HG02623 (cell line): ENCODE data around the gene BCCIP.

ENCODE experiments used
- ATAC-seq: cut with Tn5 transposase; IDR thresholded peaks from one replicate; pipeline ENCODE4 v1.9.1; 2021; ENCODE audit warnings: moderate library complexity; ENCODE audit not compliant: unreplicated experiment

Gene BCCIP

GRCh38 chr10:125843603-125844329, 20.4 kb downstream of the BCCIP start:
- ATAC-seq, result no peak

- no peak for ATAC-seq
Measured at GRCh38 chr10:125844751-125845221, 21.4 kb downstream of the BCCIP start.

DNA sequence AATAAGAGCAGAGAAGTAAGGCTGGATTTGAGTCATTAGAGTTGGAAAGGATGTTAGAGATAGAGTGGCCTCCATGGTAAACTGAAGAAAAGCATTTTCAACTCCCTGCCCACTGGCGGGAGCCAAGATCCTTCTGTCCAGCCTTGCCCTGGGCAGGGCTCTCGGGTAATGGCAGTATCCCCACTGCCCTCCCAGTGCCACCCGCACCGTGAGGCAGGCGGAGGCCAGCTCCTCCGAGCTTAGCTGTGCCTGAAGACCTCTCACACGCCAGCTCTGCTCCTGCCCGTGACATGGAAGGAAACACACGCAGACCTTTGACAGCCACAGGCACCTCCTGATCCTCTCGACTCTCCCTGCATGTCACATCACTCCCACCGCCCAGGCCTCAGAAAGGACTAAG, 22.3 kb downstream of the BCCIP start:
- no peak for ATAC-seq

- no peak for ATAC-seq
Measured at GRCh38 chr10:125846894-125847293, 23.5 kb downstream of the BCCIP start.

DNA sequence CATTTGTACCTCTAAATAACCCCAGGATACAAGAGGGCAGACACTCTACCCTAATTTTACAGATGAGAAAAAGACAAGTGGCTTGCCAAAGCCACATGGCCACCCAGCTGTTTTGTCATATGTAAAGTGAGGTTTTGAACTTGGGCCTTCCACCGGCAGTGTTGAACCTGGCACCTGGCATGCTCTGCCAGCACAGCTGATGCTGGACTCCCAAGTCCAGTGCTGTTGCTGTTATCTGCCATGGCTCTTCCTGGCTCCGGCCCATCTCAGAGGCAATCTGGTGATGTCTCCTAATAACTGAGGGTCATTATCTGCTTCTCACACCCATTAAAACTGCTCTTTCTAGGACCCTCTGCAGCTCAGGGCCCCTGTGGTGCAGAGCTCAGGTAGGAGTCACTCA, 25.0 kb downstream of the BCCIP start:
- ATAC-seq, result no peak

DNA sequence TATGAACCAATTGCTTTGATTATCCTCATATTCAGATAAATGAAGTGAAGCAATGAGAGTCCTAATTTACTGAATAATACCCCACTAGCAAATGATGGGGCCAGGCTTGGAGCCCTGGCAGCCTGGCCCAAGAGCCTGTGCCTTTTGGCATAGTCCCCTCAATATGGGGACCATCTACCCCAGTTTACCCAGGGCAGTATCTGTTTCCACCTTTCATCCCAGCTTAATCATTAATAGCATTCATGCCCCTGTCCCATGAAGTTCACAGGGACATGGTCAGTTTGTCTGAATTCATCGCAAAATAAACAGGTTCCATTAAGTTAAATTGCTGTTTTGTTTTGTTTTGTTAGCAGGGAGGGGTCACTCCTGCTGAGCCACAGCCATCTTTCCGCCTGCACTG, 25.5 kb downstream of the BCCIP start:
- no peak for ATAC-seq

DNA sequence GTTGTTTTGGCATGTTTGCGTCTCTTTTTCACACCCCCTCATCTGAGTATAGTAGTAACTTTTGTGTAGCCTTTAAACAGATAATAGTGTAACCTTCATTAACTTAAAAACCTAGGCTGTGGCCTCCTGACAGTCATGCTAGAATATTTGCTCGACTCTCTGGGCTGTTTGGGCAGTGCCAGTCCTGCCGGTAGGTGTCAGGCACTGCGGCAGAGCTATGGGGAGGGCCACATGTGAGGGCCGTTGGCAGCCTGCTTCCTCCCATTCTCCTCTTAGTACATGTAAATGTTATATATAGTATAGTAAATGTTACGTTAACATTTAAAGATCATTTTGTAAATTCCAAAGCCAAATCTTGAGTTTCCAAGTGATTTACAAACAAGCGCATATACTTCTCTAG, 26.1 kb downstream of the BCCIP start:
- ATAC-seq, result no peak

DNA sequence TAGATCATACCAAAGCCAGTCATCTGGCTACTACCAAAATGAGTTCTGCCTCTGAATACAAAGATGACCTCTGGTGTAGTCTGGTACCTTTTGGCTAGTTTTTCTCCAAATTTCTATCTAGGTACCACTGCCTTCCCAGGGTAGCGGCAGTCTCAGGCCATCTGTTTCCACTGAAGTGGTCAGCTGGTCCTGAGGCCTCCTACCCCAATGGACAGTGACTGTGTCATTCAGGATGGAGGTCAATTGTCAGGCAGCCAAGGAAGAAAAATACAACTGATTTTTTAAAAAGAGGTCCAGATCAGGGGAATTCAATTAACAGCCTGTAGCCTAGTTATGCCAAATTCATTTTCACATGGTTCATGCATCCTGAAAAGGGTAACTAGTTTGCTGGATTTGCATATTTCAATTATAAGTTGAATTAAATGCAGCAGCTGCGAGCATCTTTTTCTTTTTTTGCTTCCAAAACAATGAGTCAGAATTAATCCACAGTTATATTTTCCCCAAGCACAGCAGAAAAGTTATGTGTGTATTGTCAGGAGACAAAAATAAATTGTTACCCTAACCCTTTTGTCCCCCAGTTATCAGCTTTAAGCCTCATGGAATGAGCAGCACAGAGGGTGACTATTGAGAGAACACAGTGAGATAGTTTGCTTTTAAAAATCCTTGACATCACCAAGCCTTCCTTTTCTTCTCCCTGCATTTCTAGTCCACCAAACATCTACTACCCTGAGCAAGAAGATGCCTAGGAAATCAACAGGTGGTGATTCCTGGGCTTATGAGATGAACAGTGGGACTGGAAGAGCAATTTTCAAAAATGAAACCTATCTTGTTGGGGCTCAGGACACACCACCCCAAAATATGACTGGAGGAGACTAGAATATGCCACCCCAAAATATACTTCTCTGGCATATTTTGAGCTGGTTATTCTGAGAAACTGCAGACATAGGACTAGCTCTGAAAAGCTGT, 27.7 kb downstream of the BCCIP start:
- no peak for ATAC-seq

GRCh38 chr10:125852487-125852886, 29.1 kb downstream of the BCCIP start:
- no peak for ATAC-seq

- no peak for ATAC-seq
Measured at GRCh38 chr10:125857185-125857760, 33.9 kb downstream of the BCCIP start.

DNA sequence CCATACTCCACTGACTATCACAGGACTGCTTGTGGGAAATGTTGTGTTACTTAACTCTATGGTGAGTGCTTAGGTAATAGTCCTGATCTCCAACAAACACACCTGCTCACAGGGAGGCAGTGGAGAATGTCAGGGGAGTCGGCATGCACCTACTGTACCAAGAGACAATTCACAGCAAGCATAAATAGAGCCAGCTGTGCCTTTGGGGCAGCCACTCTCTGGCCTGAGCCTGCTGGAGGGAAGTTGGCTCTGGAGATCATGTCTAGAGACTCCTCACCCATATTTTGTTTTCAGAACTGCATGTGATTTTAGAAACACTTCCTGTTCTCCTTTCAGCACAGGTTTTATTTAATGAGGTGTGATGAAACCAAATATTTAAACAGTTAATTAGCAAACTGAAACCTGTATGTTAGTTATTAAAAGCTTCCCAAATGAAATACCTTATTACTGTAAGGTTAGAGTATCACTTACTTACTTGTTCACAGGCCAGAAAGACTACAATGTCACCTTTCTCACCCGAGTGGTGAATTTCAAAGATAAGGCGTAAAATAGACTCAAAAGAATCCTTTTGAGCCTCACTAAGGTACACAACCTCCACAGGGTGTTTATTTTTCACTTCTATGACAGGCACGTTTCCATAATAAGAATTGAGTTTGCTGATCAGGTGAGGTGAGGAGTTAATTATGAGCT, 35.9 kb downstream of the BCCIP start:
- no peak for ATAC-seq

DNA sequence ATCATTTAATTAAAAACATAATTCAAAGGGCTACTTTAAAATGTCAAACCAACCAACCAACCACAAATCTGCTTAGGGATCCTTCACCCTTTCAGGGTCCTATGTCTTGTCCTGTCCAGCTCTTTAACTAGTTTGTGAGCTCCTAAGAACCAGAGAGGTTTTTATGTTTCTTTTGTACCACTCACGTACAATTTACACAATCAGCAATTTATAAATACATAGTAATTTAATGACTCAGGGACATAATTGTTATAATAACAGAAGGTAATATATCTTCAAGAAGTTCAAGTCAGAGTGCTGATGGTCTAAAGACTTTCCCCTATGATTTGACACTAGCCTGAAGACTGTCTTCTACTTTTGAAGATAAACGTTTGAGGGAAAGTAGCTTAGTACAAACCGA, 41.8 kb downstream of the BCCIP start:
- ATAC-seq, result no peak

DNA sequence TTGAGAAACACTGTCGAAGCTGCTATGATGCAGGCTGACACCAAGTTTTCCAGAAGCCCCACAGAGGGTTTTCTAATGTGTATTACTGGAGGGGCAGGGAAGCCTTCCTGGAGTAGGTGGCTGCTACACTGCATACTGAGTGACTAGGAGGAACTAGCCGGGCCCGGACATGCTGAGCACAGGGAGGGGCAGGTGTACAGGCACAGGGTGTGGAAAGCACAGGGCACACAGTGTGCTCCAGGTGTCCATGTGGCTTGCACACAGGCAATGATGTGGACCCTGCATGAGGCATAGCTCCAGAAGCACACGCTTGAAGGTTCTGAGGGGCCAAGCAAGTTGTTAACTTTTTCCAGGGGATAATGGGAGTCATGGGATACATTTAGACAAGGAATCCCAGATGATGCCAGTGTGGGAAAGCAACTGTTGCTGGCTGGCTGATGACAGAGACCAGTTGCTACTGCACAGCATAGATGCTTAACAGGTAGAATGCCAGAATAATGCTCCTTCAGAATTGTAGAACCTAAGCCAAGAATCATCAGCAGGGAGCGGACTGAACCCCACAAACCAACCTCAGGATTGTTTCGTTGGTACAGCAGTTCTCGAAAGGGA, 43.2 kb downstream of the BCCIP start:
- no peak for ATAC-seq

DNA sequence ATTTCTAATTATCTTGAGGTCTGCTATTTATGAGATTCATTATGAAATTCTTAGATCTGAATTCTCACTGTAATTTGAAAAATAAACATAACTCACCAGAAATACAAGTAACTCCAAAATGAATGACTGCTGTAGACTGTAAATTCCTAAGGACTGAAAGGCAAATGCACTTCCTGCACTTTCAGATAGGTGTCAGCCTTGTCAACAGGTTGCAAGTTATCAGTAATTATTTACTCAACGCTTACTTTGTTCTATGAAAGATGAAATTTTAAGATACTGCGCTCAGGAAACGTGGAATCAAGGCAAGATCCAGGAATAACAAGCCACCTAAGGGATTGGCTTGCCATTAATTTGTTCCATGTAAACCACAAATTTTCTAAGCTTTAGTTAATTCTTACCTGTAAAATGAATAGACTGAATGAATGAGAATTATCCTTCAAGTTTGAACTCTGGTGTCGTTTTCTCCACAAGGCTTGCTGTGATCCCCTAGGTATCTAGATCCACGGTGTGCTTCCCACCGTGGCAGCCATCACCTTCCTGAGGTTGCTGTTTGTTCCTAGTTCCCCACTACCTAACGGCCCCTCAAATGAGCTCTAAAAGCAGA, 45.1 kb downstream of the BCCIP start:
- peak; percentile 60 for ATAC-seq

GRCh38 chr10:125871338-125871737, 48.0 kb downstream of the BCCIP start:
- no peak for ATAC-seq

DNA sequence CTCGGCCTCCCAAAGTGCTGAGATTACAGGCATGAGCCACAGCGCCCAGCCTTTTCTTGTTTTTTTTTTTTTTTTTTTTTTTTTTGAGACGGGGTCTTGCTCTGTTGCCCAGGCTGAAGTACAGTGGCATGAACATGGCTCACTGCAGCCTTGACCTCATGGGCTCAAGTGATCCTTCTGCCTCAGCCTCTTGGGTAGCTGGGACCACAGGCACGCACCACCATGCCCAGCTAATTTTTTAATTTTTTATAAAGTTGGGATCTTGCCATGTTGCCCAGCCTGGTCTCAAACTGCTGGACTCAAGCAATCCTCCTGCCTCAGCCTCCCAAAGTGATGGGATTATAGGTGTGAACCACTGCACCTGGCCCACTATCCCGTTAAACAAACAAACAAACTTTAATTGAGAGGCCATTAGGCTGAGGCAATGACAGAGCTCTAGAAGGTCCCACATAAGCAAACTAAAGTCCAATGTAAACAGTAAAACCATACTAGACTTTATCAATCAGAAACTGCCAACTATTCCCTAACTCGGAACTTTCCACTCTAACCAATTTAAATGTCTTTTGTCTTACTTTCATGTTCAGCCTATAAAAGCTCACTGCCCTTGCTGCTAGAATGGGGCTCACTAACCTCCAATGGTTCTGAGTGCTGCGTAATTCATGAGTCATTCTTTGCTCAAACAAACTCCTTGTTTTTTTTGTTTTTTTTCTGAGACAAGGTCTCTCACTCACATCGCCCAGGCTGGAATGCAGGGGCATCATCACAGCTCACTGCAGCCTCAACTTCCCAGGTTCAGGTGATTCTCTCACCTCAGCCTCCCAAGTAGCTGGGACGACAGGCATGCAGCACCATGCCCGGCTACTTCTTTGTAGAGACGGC, 55.9 kb downstream of the BCCIP start:
- no peak for ATAC-seq

DNA sequence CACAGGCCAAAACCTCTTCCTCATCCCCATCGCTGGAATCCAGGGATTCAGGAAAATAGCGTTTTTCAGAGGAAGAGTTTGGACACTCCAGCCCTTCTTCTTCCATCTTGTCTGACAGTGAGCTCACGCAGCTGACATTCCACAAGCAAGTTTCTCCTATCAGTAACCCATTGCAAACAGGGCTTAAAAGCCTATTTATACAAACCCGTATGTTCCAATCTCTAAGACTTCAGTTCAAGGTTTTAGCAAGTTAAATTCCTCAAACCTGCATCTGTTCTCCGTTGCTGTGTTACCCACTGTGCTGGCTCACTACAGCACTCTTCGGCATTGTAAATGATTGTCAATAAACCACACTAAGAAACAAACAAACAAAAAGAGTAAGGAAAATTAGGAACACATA, 57.4 kb downstream of the BCCIP start:
- no peak for ATAC-seq

GRCh38 chr10:125881192-125881591, 57.8 kb downstream of the BCCIP start, which contains the start of gene DHX32:
Gene DHX32 (minus strand): TSS chr10:125881292. CDS start chr10:125880824, 468 bp downstream.
- ATAC-seq, result no peak

DNA sequence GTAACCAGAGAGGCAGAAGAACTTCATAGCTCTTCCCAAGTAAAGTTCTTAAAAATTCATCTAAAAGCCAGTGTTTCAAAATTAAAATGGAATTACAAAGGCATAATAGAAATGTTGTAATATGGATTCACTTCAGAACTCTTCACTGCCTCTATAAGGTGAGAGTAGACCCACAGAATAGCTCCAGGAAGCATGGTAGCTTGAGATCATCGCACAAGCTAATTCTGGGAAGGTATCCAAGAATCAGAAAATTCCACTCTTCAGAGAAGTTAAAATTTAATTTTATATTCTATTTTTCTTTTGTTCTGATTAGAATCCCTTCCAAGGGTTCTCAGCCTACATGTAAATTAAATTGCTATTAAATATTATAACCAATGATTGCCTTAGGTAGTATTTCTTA, 59.2 kb downstream of the BCCIP start:
- no peak for ATAC-seq
